Right atrium auricular region (tissue), 2 donors: ENCODE measurements around the gene USP4. TPM values are rescaled to one million over a fixed set of nuclear protein-coding genes. Genes with fewer than 3 reads are reported as not detected.

Source experiments
- DNase-seq: peaks from one replicate; pipeline ENCODE4 v3.0.0-alpha.2; 2019; ENCODE audit warnings: low spot score
- H3K27ac ChIP-seq, 2 donors: fragments of 200-600 bp; sonication (generic); 1 replicate in 1 of 2; 2 replicates in 1 of 2; pipeline ENCODE4 v1.5.1; 2016 to 2019
- H3K27me3 ChIP-seq, 2 donors: fragments of 200-600 bp; sonication (generic); one replicate each; pipeline versions ENCODE4 v1.5.1 to v1.6.0; 2017 to 2019
- H3K36me3 ChIP-seq: fragments of 200-600 bp; sonication (generic); one replicate; pipeline ENCODE4 v1.5.1; 2016
- H3K4me1 ChIP-seq, 2 donors: fragments of 200-600 bp; sonication (generic); one replicate each; pipeline versions ENCODE4 v1.5.1 to v1.6.0; 2017 to 2019
- H3K4me3 ChIP-seq, 2 donors: fragments of 200-600 bp; sonication (generic); 1 replicate in 1 of 2; 2 replicates in 1 of 2; pipeline ENCODE4 v1.5.1; 2017 to 2019; ENCODE audit warnings: mild to moderate bottlenecking in 1 of 2, moderate library complexity in 1 of 2
- H3K9me3 ChIP-seq, 2 donors: fragments of 200-600 bp; sonication (generic); one replicate each; pipeline ENCODE4 v1.5.1; 2019
- total RNA-seq, 2 donors: library from RNA; depleted of rRNA; stranded (reverse); fragments of >200 nt; gene quantifications; one replicate each; pipeline ENCODE4 v1.1.0, GENCODE V29; 2016
- TF ChIP-seq, protein P1 (sequence below), 2 donors: fragments of 200-600 bp; sonication (generic); IDR thresholded peaks; one replicate each; pipeline ENCODE4 v1.5.1; 2019; ENCODE audit warnings: antibody characterized with exemption in 2 of 2

USP4 gene
- total RNA-seq, 2 donors from 2014 or later: 9.8 to 13.5 TPM

- Histone ChIP-seq H3K36me3 (peaks cover 92% of the 10 kb centered on the region), H3K4me1 (no peaks in the 10 kb centered on the region), H3K27me3 (no peaks in the 10 kb centered on the region), H3K4me3 (no peak overlapping the region), H3K27ac (no peak overlapping the region), H3K9me3 (no peaks in the 10 kb centered on the region)
- DNase-seq: no peak
- TF ChIP-seq, protein P1, sequence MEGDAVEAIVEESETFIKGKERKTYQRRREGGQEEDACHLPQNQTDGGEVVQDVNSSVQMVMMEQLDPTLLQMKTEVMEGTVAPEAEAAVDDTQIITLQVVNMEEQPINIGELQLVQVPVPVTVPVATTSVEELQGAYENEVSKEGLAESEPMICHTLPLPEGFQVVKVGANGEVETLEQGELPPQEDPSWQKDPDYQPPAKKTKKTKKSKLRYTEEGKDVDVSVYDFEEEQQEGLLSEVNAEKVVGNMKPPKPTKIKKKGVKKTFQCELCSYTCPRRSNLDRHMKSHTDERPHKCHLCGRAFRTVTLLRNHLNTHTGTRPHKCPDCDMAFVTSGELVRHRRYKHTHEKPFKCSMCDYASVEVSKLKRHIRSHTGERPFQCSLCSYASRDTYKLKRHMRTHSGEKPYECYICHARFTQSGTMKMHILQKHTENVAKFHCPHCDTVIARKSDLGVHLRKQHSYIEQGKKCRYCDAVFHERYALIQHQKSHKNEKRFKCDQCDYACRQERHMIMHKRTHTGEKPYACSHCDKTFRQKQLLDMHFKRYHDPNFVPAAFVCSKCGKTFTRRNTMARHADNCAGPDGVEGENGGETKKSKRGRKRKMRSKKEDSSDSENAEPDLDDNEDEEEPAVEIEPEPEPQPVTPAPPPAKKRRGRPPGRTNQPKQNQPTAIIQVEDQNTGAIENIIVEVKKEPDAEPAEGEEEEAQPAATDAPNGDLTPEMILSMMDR (IDR thresholded peaks at IDR 0.05): no peak
These were observed 37.2 kb downstream of the USP4 start for GRCh38 chr3:49302613-49303012.

DNA sequence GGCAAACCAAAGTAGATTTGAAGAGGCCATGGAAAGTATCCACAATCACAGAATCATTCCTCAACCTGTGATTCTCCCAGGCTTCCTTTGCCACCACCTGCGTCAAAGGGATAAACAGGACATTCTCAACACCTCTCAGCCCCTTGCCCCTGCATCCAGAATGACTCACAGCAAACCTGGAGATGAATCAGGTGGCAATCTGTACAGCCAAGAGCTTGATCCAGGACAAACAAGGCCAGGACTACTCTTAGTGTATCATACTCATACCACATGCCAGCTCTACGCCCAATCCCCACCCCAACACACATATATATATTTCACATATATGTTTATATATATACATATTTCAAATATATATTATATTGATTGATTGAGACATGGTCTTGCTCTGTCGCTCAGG, 39.3 kb downstream of the USP4 start:
- no peak overlapping the region for H3K4me3 ChIP-seq
- H3K4me1 ChIP-seq: peaks cover 0 to 17% of the 10 kb centered on the region in 2 donors
- H3K36me3 ChIP-seq: peaks cover 81% of the 10 kb centered on the region
- DNase-seq: no peak
- TF ChIP-seq, protein P1 (IDR thresholded peaks at IDR 0.05): no peak
- no peak overlapping the region for H3K27ac ChIP-seq
- H3K27me3 ChIP-seq: no peaks in the 10 kb centered on the region
- H3K9me3 ChIP-seq: no peaks in the 10 kb centered on the region

- DNase-seq: no peak
- Histone ChIP-seq H3K9me3 (no peaks in the 10 kb centered on the region), H3K4me3 (no peak overlapping the region), H3K27me3 (no peaks in the 10 kb centered on the region), H3K36me3 (peaks cover 76% of the 10 kb centered on the region), H3K4me1 (peaks cover 0 to 17% of the 10 kb centered on the region in 2 donors), H3K27ac (no peak overlapping the region)
- TF ChIP-seq, protein P1 (IDR thresholded peaks at IDR 0.05): no peak
These were observed 41.3 kb downstream of the USP4 start for GRCh38 chr3:49298511-49298910.

DNA sequence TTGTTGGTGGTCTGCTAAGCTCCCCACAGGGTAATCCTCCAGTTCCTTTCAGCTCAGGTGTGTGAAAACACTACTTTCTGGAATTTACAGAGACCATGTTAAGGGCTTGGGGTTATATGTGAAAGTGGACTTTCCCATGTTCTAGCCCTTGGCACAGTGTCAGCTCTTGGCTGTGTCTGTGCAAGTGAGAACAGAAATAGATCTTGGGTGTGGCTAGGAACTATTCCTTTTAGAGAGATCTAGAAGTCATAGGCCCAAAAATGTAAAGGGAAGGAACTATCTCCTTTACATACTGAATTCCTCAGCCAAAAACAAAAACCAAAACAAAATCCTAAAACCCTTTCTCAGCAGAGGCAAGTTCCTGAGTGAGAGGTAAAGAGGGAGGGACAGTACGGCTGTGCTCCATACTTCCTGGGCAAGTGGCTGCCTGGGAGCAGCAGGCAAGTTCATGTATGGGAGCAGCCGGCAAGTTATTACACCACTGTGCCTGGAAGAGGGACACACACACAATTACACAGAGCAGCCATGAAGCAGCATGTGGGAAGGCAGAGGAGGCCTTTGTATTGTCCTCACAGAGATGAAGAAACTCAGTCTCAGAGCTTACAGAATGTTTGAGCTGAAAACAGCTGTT, 43.0 kb downstream of the USP4 start:
- H3K4me1 ChIP-seq: peaks cover 0 to 17% of the 10 kb centered on the region in 2 donors
- DNase-seq: peak; percentile 73
- peaks cover 79% of the 10 kb centered on the region for H3K36me3 ChIP-seq
- no peaks in the 10 kb centered on the region for H3K27me3 ChIP-seq
- peak overlapping the region; percentile 69 to 76 for H3K27ac ChIP-seq
- no peak overlapping the region for H3K4me3 ChIP-seq
- TF ChIP-seq, protein P1 (IDR thresholded peaks at IDR 0.05): no peak
- H3K9me3 ChIP-seq: no peaks in the 10 kb centered on the region

- no peak overlapping the region for H3K27ac ChIP-seq
- H3K36me3 ChIP-seq: peaks cover 79% of the 10 kb centered on the region
- no peak for DNase-seq
These were observed 44.3 kb downstream of the USP4 start for GRCh38 chr3:49295489-49296058.

More at GRCh38 chr3:49295489-49296058, 44.3 kb downstream of the USP4 start:
- Histone ChIP-seq H3K9me3 (no peaks in the 10 kb centered on the region), H3K4me3 (no peak overlapping the region), H3K4me1 (peaks cover 0 to 17% of the 10 kb centered on the region in 2 donors), H3K27me3 (no peaks in the 10 kb centered on the region)
- TF ChIP-seq, protein P1 (IDR thresholded peaks at IDR 0.05): peak; percentile 17 to 59
